Osteocyte (in vitro differentiated cells): ENCODE results near the gene NSMCE1. TPM values are rescaled to one million over a fixed set of nuclear protein-coding genes. Genes with fewer than 3 reads are reported as not detected.
"Not testable (repeated sequence)": the region's sequence is repeated elsewhere in the genome, so short reads cannot be mapped to it uniquely, and the experiment has no call there.

ENCODE experiments used
- DNase-seq: peaks from one replicate; pipeline ENCODE4 v3.0.0; 2021; ENCODE audit warnings: mixed read lengths; ENCODE audit not compliant: unreplicated experiment; ENCODE audit errors: extremely low spot score
- H3K27ac Mint-ChIP-seq: one replicate; pipeline ENCODE4 v1.8.0; 2021; ENCODE audit warnings: mild to moderate bottlenecking, mixed read lengths; ENCODE audit not compliant: unreplicated experiment
- H3K27me3 Mint-ChIP-seq: one replicate; pipeline ENCODE4 v1.8.0; 2021; ENCODE audit warnings: mixed read lengths; ENCODE audit not compliant: unreplicated experiment
- H3K36me3 Mint-ChIP-seq: one replicate; pipeline ENCODE4 v1.8.0; 2021; ENCODE audit warnings: mixed read lengths; ENCODE audit not compliant: unreplicated experiment
- H3K4me1 Mint-ChIP-seq: one replicate; pipeline ENCODE4 v1.8.0; 2021; ENCODE audit warnings: mixed read lengths; ENCODE audit not compliant: unreplicated experiment
- H3K4me3 Mint-ChIP-seq: one replicate; pipeline ENCODE4 v1.8.0; 2021; ENCODE audit warnings: mild to moderate bottlenecking, moderate library complexity, mixed read lengths; ENCODE audit not compliant: unreplicated experiment
- H3K9me3 Mint-ChIP-seq: one replicate; pipeline ENCODE4 v1.8.0; 2021; ENCODE audit warnings: mixed read lengths; ENCODE audit not compliant: unreplicated experiment
- CTCF ChIP-seq: fragments of 200-600 bp; sonication (generic); IDR thresholded peaks from 2 replicates; pipeline ENCODE4 v1.5.0; 2021; ENCODE audit warnings: antibody characterized with exemption, mild to moderate bottlenecking, moderate library complexity
- total RNA-seq: library from RNA; stranded (reverse); gene quantifications from 2 replicates; pipeline ENCODE4 v1.2.1, GENCODE V29; 2021

NSMCE1 gene
- total RNA-seq, 1 donor from 2014 or later = 28.3 TPM

DNA sequence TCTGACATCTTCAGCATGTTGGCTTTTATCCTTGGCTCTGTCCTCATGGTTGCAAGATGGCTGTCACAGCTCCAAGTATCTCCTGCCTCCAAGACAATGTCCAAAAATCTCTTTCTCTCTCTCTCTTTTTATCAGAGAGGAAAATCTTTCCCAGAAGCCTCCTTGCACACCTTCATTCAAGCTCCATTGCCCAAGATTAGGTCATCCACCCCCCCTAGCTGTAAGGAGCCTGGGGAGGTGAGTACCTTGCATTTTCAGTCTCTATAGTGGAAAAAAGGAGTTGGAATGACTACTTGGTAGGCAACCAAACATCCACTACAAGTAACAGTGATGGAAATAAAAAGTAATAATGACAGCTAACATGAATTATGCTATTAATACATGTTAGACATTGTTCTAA lies 22.0 kb upstream of the NSMCE1 start:
- H3K9me3 Mint-ChIP-seq = no peaks in the 10 kb centered on the region
- DNase-seq = no peak
- no peaks in the 10 kb centered on the region for H3K36me3 Mint-ChIP-seq
- no peak overlapping the region for H3K27ac Mint-ChIP-seq
- H3K4me3 Mint-ChIP-seq = no peak overlapping the region
- peaks cover 19% of the 10 kb centered on the region for H3K4me1 Mint-ChIP-seq
- H3K27me3 Mint-ChIP-seq = no peaks in the 10 kb centered on the region
- TF ChIP-seq CTCF = no peak

GRCh38 chr16:27289669-27290068 lies 21.1 kb upstream of the NSMCE1 start:
- no peaks in the 10 kb centered on the region for H3K36me3 Mint-ChIP-seq
- peaks cover 27% of the 10 kb centered on the region for H3K4me1 Mint-ChIP-seq
- H3K4me3 Mint-ChIP-seq = no peak overlapping the region
- DNase-seq = no peak
- no peak overlapping the region for H3K27ac Mint-ChIP-seq
- H3K9me3 Mint-ChIP-seq = no peaks in the 10 kb centered on the region
- H3K27me3 Mint-ChIP-seq = no peaks in the 10 kb centered on the region
- no peak for TF ChIP-seq CTCF

DNA sequence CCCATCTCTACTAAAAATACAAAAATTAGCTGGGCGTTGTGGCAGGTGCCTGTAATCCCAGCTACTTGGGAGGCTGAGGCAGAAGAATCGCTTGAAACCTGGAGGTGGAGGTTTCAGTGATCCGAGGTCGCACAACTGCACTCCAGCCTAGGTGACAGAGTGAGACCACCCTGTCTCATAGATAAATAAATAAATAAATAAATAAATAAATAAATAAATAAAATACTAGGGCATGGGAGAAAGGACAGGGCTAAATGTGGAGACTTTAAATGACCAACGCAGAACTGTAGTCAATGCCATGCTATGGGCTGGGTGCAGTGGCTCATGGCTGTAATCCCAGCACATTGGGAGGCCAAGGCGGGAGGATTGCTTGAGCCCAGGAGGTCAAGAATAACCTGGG lies 19.7 kb upstream of the NSMCE1 start:
- not testable (repeated sequence) for H3K4me3 Mint-ChIP-seq, H3K36me3 Mint-ChIP-seq, H3K27ac Mint-ChIP-seq, H3K27me3 Mint-ChIP-seq, H3K9me3 Mint-ChIP-seq, DNase-seq
- H3K4me1 Mint-ChIP-seq = peaks cover 27% of the 10 kb centered on the region

DNA sequence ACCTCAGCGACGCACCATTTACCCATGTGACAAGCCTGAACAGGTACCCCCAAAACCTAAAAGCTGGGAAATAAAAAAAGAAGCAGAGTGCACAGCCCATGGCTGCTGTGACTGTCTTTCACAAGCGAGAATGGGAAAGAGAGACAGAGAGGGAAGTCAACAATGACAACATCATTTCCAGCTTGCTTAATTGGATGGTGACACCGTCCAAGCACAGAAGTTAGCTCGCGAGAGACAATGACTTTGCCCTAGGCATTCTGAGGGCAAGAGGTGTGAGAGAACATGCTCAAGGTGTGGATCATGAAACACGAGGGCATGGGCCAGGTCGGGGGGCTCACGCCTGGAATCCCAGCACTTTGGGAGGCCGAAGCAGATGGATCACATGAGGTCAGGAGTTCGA lies 19.3 kb upstream of the NSMCE1 start:
- H3K36me3 Mint-ChIP-seq = no peaks in the 10 kb centered on the region
- no peak overlapping the region for H3K4me3 Mint-ChIP-seq
- DNase-seq = peak; percentile 56
- no peaks in the 10 kb centered on the region for H3K27me3 Mint-ChIP-seq
- TF ChIP-seq CTCF = no peak
- no peak overlapping the region for H3K27ac Mint-ChIP-seq
- peaks cover 27% of the 10 kb centered on the region for H3K4me1 Mint-ChIP-seq
- H3K9me3 Mint-ChIP-seq = no peaks in the 10 kb centered on the region

DNA sequence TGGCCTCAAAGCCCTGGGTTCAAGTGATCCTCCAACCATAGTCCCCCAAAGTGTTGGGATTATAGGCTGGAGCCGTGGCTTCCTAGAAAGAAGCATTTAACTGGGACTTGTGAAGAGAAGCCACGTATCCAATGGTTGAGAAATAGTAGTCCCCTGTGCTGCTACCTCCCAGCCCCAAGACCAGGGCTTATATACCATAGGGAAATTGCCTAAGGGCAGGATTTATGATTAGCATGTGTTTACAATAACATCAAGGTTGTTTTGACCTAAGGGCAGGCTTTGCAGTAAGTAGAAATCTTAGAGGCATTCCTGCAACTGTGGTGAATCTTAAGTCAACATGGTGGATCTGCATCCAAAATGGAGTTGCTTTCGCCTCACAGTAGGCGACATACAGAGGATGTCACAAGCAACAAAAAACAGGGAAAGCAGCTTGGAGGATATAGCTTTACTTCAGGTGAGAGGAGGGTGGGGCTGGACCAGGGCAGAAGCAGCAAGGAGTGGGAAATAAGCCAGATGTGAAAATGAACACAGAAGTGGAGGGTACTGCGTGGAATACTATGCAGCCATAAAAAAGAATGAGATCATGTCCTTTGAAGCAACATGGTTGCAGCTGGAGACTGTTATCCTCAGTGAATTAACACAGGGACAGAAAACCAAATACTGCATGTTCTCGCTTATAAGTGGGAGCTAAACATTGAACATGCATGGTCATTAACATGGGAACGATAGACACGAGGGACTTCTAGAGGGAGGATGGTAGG lies 18.7 kb upstream of the NSMCE1 start:
- H3K4me1 Mint-ChIP-seq = peaks cover 27% of the 10 kb centered on the region

More for the DNA sequence above, 18.7 kb upstream of the NSMCE1 start:
- Mint-ChIP-seq H3K4me3 (no peak overlapping the region), H3K27me3 (no peaks in the 10 kb centered on the region), H3K27ac (peak overlapping the region; percentile 89), H3K36me3 (no peaks in the 10 kb centered on the region), H3K9me3 (no peaks in the 10 kb centered on the region)
- TF ChIP-seq CTCF = no peak
- DNase-seq = no peak
